Endothelial cell of umbilical vein (primary cell): Measurements from ENCODE around the gene MARS2. TPM values are rescaled to one million over a fixed set of nuclear protein-coding genes. Genes with fewer than 3 reads are reported as not detected.
A peak's percentile ranks its signal among the peaks of the same experiment; 100 is the strongest.

Experiments
- BruUV-seq: library from RNA; stranded (reverse); fragments of 400-500 nt; replicated peaks from 2 replicates; lab custom pipeline; 2021; lab: Mats Ljungman, UMichigan
- CTCF ChIA-PET: fragments of 300-600, 350-600 bp; sonication (Branson Sonifier 250); formaldehyde crosslinking; loops from one replicate; lab custom pipeline; 2021; ENCODE audit warnings: antibody characterized with exemption, inconsistent platforms; lab: Charles Lee
- POLR2A ChIA-PET: fragments of 300-600, 350-600 bp; sonication (Branson Sonifier 250); formaldehyde crosslinking; loops from one replicate; lab custom pipeline; 2021; ENCODE audit warnings: antibody characterized with exemption, inconsistent platforms; lab: Charles Lee
- DNase-seq: peaks from one replicate; pipeline ENCODE4 v3.0.0-alpha.2; 2011; ENCODE audit warnings: low read depth, low spot score
- FAIRE-seq: peaks from 2 replicates; lab custom pipeline; 2011; peaks lifted over from hg19 to GRCh38; lab: Jason Lieb, UNC
- H2AFZ ChIP-seq: 2 replicates; pipeline ENCODE4 v1.6.0; 2012; ENCODE audit warnings: low read depth, low read length, control low read depth, inconsistent platforms
- H3K27ac ChIP-seq: 2 replicates; pipeline ENCODE4 v1.5.1; 2011; ENCODE audit warnings: low read depth, mild to moderate bottlenecking, control low read depth, low read length, moderate library complexity; ENCODE audit not compliant: insufficient read depth
- H3K27me3 ChIP-seq, 2 experiments: 2 replicates each; pipeline versions ENCODE4 v1.6.0 to v1.6.1; 2011; ENCODE audit warnings: low read length in 2 of 2, mixed read lengths in 1 of 2; ENCODE audit not compliant: control insufficient read depth in 2 of 2, insufficient read depth in 2 of 2
- H3K36me3 ChIP-seq, 2 experiments: 2 replicates in 1 of 2; 3 replicates in 1 of 2; pipeline ENCODE4 v1.5.1; 2011; ENCODE audit warnings: low read length in 2 of 2, mild to moderate bottlenecking in 1 of 2, moderate library complexity in 1 of 2; ENCODE audit not compliant: control insufficient read depth in 2 of 2, insufficient read depth in 2 of 2; ENCODE audit errors: extremely low read depth in 1 of 2
- H3K4me1 ChIP-seq: 3 replicates; pipeline ENCODE4 v1.5.1; 2011; ENCODE audit warnings: mild to moderate bottlenecking, low read length; ENCODE audit not compliant: control insufficient read depth, insufficient read depth; ENCODE audit errors: extremely low read depth
- H3K4me2 ChIP-seq: 2 replicates; pipeline ENCODE4 v1.6.1; 2011; ENCODE audit warnings: low read length, control low read depth, mixed read lengths; ENCODE audit not compliant: insufficient read depth
- H3K4me3 ChIP-seq, 3 experiments: fragments of 200-600 bp in 1 of 3; sonication (generic), shearing (Covaris generic) in 1 of 3; replicated peaks in 1 of 3; 2 replicates each; pipeline ENCODE4 v1.5.1; 2011 to 2016; ENCODE audit warnings: control low read depth in 3 of 3, low read length in 3 of 3, mild to moderate bottlenecking in 2 of 3, inconsistent platforms in 1 of 3, low read depth in 1 of 3, moderate library complexity in 1 of 3; ENCODE audit not compliant: insufficient read depth in 1 of 3
- H3K79me2 ChIP-seq: 2 replicates; pipeline ENCODE4 v1.6.0; 2012; ENCODE audit warnings: low read length, inconsistent platforms; ENCODE audit not compliant: control insufficient read depth, insufficient read depth
- H3K9ac ChIP-seq: replicated peaks from 2 replicates; pipeline ENCODE3; 2011; ENCODE audit warnings: low read length, control low read depth; ENCODE audit not compliant: insufficient read depth; ENCODE audit errors: extremely low read depth
- H3K9me1 ChIP-seq: replicated peaks from 3 replicates; pipeline ENCODE4 v1.6.0; 2011; ENCODE audit warnings: mild to moderate bottlenecking, low read length; ENCODE audit not compliant: control insufficient read depth, insufficient read depth; ENCODE audit errors: extremely low read depth
- H3K9me3 ChIP-seq: replicated peaks from 2 replicates; pipeline ENCODE4 v1.5.1; 2012; ENCODE audit warnings: low read length, inconsistent platforms; ENCODE audit not compliant: control insufficient read depth, insufficient read depth
- H4K20me1 ChIP-seq: replicated peaks from 2 replicates; pipeline ENCODE3; 2011; ENCODE audit warnings: mild to moderate bottlenecking, low read length; ENCODE audit not compliant: control insufficient read depth, insufficient read depth; ENCODE audit errors: extremely low read depth
- EZH2 ChIP-seq: IDR thresholded peaks from 2 replicates; pipeline ENCODE4 v1.6.1; 2012; ENCODE audit warnings: borderline replicate concordance, low read depth, mild to moderate bottlenecking, moderate library complexity, low read length, inconsistent platforms; ENCODE audit not compliant: severe bottlenecking
- FOS ChIP-seq: IDR thresholded peaks from 2 replicates; pipeline ENCODE4 v1.6.1; 2011; ENCODE audit warnings: mild to moderate bottlenecking, low read length, moderate library complexity, borderline replicate concordance; ENCODE audit not compliant: insufficient read depth
- GATA2 ChIP-seq: IDR thresholded peaks from 2 replicates; pipeline ENCODE4 v1.7.0; 2011; ENCODE audit warnings: low read depth, mild to moderate bottlenecking, moderate library complexity, mixed read lengths, low read length; ENCODE audit not compliant: insufficient read length, insufficient read depth
- JUN ChIP-seq: IDR thresholded peaks from 2 replicates; pipeline ENCODE4 v1.6.1; 2011; ENCODE audit warnings: borderline replicate concordance, low read depth; ENCODE audit not compliant: insufficient read length, insufficient read depth
- MYC ChIP-seq: IDR thresholded peaks from one replicate; pipeline ENCODE4 v1.6.1; 2011; ENCODE audit warnings: mild to moderate bottlenecking, low read depth, low read length
- POLR2A ChIP-seq: IDR thresholded peaks from 2 replicates; pipeline ENCODE4 v1.6.1; 2012; ENCODE audit warnings: low read depth, mild to moderate bottlenecking, control low read depth, low read length
- POLR2AphosphoS5 ChIP-seq: IDR thresholded peaks from 2 replicates; pipeline ENCODE4 v1.6.1; 2012; ENCODE audit warnings: low read depth, mild to moderate bottlenecking, control low read depth, low read length, moderate library complexity; ENCODE audit not compliant: insufficient read depth
- dilution Hi-C: fragments of 300-500 bp; cut with MboI; formaldehyde crosslinking; loops from one replicate; pipeline ENCODE4 v1.15.0; 2019; ENCODE audit warnings: low sequenced_read_pairs; ENCODE audit not compliant: extremely low pct_ligation_motif_present
- intact Hi-C: fragments of 100-400 bp; cut with micrococcal nuclease; formaldehyde crosslinking; loops from one replicate; pipeline ENCODE4 v1.10.0; 2022
- polyA plus RNA-seq, 4 experiments: library from polyadenylated mRNA; depleted of rRNA in 3 of 4; stranded (reverse) in 3 of 4; unstranded in 1 of 4; fragments of >200 nt; gene quantifications; 2 replicates each; pipeline versions ENCODE4 v1.2.1 to v1.2.3, GENCODE V29; 2011 to 2012; ENCODE audit warnings: missing spikeins in 1 of 4
- total RNA-seq: library from RNA; stranded (reverse); gene quantifications from 2 replicates; pipeline ENCODE4 v1.2.3, GENCODE V29; 2021
- TF ChIP-seq, protein P1 (sequence below), 2 donors: IDR thresholded peaks; 1 replicate in 1 of 2; 2 replicates in 1 of 2; pipeline ENCODE4 v1.5.1; 2011; ENCODE audit warnings: low read length in 2 of 2, mild to moderate bottlenecking in 2 of 2, moderate library complexity in 2 of 2, control low read depth in 1 of 2, inconsistent platforms in 1 of 2, low read depth in 1 of 2; ENCODE audit not compliant: insufficient read depth in 1 of 2; ENCODE audit errors: extremely low read depth in 1 of 2
- TF ChIP-seq, protein P2 (sequence below): IDR thresholded peaks from 2 replicates; pipeline ENCODE4 v1.6.1; 2011; ENCODE audit not compliant: insufficient read depth, insufficient read length

The MARS2 gene
- total and polyA plus RNA-seq, 2 donors (not counting 3 experiments of a cell fraction or from before 2014, with no cell fraction given), result 2.4 to 5.3 TPM

DNA sequence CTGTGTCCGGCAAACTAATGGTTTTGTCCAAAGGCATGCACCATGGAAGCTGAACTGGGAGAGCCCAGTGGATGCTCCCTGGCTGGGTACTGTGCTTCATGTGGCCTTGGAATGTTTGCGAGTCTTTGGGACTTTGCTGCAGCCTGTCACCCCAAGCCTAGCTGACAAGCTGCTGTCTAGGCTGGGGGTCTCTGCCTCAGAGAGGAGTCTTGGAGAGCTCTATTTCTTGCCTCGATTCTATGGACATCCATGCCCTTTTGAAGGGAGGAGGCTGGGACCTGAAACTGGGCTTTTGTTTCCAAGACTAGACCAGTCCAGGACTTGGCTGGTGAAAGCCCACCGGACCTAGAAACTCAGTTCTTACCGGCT is 1.7 kb downstream of the MARS2 start:
- Histone ChIP-seq H4K20me1 (no peaks in the 10 kb centered on the region), H3K9ac (no peak overlapping the region), H3K79me2 (peaks cover 44% of the 10 kb centered on the region), H3K27ac (no peak overlapping the region), H3K9me3 (no peaks in the 10 kb centered on the region), H3K4me2 (peak overlapping the region; percentile 63), H2AFZ (no peak overlapping the region), H3K27me3 (peaks cover 0 to 2% of the 10 kb centered on the region in 2 experiments), H3K9me1 (no peaks in the 10 kb centered on the region), H3K36me3 (no peaks in the 10 kb centered on the region), H3K4me1 (peaks cover 22% of the 10 kb centered on the region), H3K4me3 (peak overlapping the region in 2 of 3 experiments; percentile 35 to 47)
- POLR2A ChIA-PET, result no interaction called here
- intact Hi-C loops, result loop anchor here (1.0 to 5.0 kb wide), 4 partner anchors 32 to 589 kb away; partner anchors contain the start of gene RFTN2
- BruUV-seq, result no TSS peak
- dilution Hi-C loops, result no loop called here
- CTCF ChIA-PET, result interaction anchor here (0.6 to 2.7 kb wide), 9 partner anchors 9 to 590 kb away, joined by 3 to 18 read pairs (median 3); partner anchors contain the start of genes MOB4 and RFTN2
- DNase-seq (no peak), FAIRE-seq (no peak)
- TF ChIP-seq POLR2A (no peak), JUN (no peak), GATA2 (no peak), POLR2AphosphoS5 (no peak), FOS (no peak), EZH2 (no peak), MYC (no peak)
- TF ChIP-seq, protein P1, sequence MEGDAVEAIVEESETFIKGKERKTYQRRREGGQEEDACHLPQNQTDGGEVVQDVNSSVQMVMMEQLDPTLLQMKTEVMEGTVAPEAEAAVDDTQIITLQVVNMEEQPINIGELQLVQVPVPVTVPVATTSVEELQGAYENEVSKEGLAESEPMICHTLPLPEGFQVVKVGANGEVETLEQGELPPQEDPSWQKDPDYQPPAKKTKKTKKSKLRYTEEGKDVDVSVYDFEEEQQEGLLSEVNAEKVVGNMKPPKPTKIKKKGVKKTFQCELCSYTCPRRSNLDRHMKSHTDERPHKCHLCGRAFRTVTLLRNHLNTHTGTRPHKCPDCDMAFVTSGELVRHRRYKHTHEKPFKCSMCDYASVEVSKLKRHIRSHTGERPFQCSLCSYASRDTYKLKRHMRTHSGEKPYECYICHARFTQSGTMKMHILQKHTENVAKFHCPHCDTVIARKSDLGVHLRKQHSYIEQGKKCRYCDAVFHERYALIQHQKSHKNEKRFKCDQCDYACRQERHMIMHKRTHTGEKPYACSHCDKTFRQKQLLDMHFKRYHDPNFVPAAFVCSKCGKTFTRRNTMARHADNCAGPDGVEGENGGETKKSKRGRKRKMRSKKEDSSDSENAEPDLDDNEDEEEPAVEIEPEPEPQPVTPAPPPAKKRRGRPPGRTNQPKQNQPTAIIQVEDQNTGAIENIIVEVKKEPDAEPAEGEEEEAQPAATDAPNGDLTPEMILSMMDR (IDR thresholded peaks at IDR 0.05; ENCODE audit: extremely low read depth in 1 of 2, insufficient read depth in 1 of 2, low read depth in 1 of 2, low read length in 2 of 2), result no peak
- TF ChIP-seq, protein P2, sequence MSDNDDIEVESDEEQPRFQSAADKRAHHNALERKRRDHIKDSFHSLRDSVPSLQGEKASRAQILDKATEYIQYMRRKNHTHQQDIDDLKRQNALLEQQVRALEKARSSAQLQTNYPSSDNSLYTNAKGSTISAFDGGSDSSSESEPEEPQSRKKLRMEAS, result no peak
